Sciatic nerve (tissue), 2 donors: ENCODE results near the gene CROCC. TPM values are rescaled to one million over a fixed set of nuclear protein-coding genes. Genes with fewer than 3 reads are reported as not detected.
"Not testable (repeated sequence)": the region's sequence is repeated elsewhere in the genome, so short reads cannot be mapped to it uniquely, and the experiment has no call there.

Source experiments
- ATAC-seq: fragments of 200-7000 bp; cut with Tn5 transposase; one replicate; pipeline ENCODE4 v1.9.1; 2020; ENCODE audit warnings: mild to moderate bottlenecking, moderate library complexity
- DNase-seq: peaks from one replicate; pipeline ENCODE4 v3.0.0-alpha.2; 2020; ENCODE audit warnings: low spot score
- intact Hi-C: fragments of 100-400 bp; cut with DNase I; formaldehyde crosslinking; loops from one replicate; pipeline ENCODE4 v1.14.2; 2022
- total RNA-seq: library from RNA; stranded (reverse); fragmentation: NEBNext Ultra II Directional; extraction: Animal tissue kit (Norgen Biotek cat#: 25700); gene quantifications from one replicate; pipeline ENCODE4 v1.2.1, GENCODE V29; 2021
- donor health status: DM: no; HTN: no; CAD: no.
- donor health status: DM: no; HTN: no; CAD: no.

Gene CROCC
- total RNA-seq, 1 donor from 2014 or later, result 35.7 TPM

GRCh38 chr1:16911851-16912721 is 9.6 kb upstream of the CROCC start:
- ATAC-seq, DNase-seq, intact Hi-C loops: not testable (repeated sequence)

- ATAC-seq, DNase-seq, intact Hi-C loops: not testable (repeated sequence)
Measured at GRCh38 chr1:16912742-16913141, 9.0 kb upstream of the CROCC start.

DNA sequence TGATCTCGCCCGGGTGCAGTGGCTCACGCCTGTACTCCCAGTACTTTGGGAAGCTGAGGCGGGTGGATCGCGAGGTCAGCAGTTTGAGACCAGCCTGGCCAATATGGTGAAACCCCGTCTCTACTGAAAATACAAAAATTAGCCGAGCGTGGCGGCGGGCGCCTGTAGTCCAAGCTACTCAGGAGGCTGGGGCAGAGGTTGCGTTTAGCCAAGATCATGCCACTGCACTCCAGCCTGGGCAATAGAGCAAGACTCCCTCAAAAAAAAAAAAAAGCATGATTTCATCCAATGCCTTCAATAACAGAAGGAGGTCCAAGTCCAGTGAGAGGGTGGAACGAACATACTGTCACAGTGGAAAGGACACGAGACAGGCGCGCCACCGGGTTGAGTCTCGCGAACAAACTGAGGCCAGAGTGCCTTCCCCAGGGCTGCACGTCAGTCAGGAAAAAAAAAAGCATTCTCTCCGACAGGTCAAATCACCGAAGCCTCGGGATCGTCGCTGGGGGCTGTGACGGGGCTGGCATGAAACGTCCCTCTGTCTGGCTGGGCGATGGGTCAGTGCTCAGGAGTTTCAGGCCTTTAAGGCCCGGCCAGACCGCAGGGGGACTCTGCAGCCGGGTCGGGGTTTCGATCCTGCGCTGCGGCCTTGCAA is 8.4 kb upstream of the CROCC start:
- DNase-seq (no peak), ATAC-seq (peak; percentile 17)
- intact Hi-C loops, result no loop called here

DNA sequence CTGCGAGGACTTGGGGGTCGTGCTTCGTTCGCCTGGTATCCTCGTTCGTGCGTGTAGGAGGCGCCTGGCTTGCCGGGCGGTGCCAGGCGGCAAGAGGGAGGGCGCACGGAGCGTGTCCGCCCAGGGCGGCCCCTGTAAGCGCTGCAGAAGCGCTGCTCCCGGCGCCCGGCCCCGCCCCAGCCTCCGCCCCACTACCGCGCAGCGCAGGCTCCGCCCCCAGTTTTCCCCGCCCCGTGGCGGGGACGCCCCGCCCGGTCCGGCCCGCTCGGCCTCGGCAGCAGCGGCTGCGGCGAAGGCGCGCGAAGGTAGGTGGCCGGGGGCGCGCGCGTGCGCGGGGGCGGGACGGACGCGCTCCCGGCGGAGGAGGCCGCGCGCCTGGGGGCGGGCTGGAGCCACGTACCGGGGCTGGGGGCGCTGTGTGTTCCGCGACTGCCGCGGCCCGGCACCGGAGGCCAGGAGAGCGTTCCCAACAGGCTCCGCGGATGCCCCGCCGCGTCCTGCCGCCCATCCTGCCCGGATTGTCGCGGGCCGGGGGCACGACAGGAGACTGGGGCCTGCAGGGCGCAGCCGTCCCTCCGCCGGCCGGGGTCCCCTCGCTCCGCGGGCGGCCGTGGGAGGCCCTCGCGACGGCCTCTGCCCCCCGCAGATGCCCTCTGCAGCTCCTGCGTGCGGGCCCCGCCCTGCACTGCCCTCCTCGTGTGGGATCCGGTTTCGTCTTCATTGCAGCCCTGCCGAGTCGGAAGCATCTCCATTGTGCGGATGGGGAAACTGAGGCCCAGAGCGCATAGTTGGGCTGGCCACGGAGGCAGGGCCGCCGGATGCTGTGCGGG is 7.7 kb upstream of the CROCC start:
- peak; percentile 94 for DNase-seq
- intact Hi-C loops, result no loop called here
- ATAC-seq, result peak; percentile 97

DNA sequence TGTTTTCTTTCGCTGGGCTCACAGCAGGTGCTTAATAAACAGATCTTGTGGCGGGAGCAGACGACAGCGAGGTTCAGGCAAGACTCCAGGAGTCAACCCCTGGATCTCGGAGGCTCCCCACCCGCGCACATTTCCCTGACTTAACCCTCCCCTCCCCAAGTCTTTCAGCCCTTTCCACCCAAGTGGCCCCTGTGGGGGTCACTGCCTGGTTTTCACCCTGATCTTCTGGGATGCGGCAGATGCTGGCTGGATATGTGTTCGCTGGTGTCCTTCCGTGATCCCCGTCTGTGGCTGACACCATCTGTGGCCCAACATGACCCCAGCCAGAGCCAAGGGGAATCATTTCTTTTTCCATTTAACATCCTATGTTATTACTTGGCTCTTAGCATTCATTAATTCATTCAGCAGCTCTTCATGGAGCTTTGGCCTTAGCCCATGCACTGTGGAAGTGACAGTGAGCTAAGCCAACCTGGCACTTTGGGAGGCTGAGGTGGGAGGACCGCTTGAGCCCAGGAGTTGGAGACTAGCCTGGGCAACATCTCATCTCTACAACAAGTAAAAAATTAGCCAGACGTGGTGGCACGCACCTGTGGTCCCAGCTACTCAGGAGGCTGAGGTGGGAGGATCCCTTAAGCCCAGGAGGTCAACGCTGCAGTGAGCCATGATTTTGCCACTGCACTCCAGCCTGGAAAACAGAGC is 6.7 kb upstream of the CROCC start:
- ATAC-seq, intact Hi-C loops, DNase-seq: not testable (repeated sequence)

GRCh38 chr1:16915627-16915973 is 6.1 kb upstream of the CROCC start:
- no peak for ATAC-seq
- DNase-seq, result no peak
- intact Hi-C loops, result no loop called here

GRCh38 chr1:16916036-16916880 is 5.5 kb upstream of the CROCC start:
- intact Hi-C loops, ATAC-seq: not testable (repeated sequence)
- peak; percentile 15 for DNase-seq

- intact Hi-C loops, result no loop called here
- no peak for ATAC-seq
- no peak for DNase-seq
Measured at GRCh38 chr1:16918371-16918770, 3.4 kb upstream of the CROCC start.

DNA sequence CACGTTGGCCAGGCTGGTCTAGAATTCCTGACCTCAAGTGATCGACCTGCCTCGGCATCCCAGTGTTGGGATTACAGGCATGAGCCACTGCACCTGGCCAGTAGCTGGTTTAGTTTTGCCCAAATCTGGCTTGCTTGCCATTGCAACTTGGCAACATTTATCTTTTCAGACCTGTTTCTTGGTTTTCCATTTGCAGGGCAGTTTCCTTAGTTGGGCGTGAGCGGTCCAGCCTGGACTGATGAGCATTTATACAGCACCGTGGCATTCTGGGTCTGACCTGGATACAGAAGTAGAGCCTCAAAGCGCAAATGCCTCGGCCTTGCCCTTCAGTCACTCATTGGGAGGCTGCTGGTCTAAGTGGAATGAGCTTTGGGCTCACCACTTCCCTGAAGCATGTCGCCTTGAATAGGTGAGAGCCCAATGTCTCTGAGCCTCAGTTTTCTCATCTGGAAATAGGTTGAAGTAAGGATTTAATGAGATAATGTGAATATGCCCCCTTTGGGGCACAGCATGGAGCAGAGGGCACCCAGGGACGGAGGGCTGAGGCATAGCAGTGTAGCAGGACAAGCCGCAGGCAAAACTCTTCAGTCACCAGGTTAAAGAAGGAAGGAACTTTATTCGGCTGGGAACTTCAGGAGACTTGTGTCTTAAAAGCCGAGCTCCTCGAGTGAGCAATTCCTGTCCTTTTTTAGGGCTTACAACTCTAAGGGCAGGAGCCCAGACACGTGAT is 2.6 kb upstream of the CROCC start:
- ATAC-seq, DNase-seq, intact Hi-C loops: not testable (repeated sequence)

DNA sequence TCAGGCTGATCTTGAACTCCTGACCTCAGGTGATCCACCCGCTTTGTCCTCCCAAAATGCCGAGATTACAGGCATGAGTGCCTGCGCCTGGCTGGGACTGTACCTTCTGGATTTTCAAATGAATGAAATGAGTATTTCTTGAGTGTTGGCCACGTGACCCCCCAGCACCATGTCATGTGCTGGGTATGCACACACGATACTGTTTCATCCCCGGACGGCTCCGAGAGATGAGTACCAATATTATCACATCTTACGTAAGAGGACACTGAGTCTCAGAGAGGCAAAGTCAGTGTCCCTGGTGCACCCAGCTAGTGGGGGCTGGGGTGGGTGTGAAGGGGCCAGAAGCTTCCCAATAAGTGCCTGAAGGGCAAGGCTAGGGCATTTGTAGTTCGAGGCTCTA is 780 bp upstream of the CROCC start:
- intact Hi-C loops, result no loop called here
- DNase-seq (no peak), ATAC-seq (no peak)

DNA sequence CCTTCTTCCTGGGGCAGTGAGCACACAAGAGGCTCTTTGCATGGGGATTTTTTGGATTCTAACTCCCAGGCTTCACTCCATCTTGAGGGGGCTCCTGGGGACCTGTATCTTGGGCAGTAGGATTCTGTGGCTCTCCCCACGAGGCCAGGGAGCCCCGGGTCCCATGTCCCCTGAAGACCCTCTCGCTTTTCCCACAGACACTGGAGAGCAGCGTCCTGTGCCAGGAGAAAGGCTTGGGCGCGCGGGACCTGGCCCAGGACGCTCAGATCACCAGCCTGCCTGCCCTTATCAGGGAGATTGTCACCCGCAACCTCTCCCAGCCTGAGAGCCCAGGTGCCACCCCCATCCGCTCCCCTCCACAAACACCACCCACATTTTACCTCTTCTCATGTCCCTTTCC is 735 bp downstream of the CROCC start:
- DNase-seq (no peak), ATAC-seq (no peak)
- intact Hi-C loops, result no loop called here

DNA sequence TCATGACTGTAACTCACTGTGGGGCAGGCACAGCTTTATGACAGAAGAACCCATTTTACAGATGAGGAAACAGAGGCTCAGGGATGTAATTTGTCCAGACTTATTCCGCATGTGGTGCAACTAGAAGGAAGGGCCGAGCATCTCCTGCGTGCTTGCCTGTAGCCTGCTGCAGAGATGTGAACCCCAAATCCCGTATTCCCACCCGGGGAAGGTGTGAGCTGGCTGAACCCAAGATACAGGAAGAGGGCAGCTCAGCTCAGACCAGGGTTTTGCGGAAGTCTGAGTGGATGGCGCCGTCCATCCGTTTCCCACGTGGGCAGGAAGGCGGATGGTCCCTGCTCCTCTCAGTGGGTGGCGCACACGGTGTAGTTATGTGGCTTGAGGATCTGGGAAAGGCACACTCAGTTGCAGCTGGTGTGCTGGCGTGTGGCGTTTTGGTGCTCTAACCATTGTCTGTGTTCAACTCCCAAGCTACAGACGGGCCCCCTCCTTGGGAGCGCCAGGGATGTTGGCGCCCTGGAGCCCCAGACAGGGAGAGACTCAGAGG is 1.2 kb downstream of the CROCC start:
- no peak for ATAC-seq
- DNase-seq, result no peak
- intact Hi-C loops, result no loop called here

DNA sequence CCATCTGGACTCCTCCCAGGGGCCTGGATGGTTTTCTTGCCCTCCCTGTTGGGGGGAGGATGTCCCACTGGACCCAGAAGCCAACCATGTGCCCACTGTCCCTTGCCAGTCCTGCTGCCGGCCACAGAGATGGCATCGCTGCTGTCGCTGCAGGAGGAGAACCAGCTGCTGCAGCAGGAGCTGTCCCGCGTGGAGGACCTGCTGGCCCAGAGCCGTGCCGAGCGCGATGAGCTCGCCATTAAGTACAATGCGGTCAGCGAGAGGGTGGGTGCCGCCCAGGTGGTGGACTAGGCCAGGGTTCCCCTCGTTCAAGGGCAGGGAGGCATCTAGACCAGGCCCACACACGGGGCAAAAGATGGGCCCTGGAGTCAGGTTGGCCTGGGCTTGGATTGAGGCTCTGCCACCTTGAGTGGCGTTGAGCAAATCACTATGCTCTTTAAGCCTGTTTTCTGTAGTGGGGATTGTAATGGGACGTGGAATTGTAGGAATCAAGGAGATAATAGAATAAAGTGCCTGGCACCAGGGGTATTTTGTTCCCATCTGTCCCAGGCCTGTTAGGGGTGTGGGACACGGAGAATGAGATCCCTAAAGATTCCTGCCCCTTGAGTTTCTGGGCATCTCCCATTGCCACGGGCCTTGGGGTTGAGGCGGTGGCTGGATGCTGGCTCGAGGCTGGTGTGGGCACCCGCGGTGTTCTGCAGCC is 2.6 kb downstream of the CROCC start:
- ATAC-seq (no peak), DNase-seq (no peak)
- intact Hi-C loops, result no loop called here

- intact Hi-C loops, result no loop called here
- DNase-seq, result no peak
- no peak for ATAC-seq
Measured at GRCh38 chr1:16924919-16925477, 3.3 kb downstream of the CROCC start.

DNA sequence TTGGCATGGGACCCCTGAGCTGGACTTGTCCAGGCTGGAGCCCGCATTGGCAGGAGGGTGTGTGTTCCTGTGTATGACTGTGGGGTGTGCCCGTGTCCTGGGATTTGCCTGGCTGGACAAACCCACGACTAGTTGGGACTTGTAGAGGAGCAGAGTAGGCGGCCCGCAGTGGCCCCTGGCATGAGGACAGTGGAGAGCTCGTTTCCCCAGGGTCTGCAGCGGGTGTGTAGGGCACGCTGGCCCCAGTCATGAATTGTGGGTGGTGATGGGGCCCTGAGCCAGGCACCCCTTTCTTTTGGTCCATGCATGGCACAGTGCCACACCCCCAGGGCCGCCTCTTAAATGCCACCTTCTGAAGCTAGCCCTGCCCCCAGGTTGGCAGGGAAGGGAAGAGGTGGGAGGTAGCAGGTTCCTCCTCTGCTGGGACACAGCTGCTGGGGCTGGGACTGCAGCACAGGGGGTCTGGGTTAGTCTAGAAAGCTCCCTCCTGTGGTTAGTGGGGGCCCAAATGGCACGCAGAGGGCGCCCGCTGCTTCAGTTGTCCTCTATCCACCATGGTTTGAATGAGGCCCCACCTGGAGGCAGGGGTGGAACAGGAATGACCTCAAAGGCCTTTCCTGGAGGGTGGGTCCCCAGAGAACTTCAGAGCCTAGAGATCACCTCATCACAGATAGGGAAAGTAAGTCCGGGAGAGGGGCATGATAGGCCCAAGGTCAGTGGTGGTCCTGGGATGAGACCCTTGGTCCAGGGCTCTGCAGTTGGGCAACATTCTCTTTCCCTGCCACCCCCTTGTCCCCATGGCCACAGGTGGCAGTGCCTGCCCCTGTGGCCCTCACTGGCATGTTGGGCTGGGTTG is 4.1 kb downstream of the CROCC start:
- intact Hi-C loops, result no loop called here
- ATAC-seq (no peak), DNase-seq (no peak)
